HepG2 (cell line): Measurements from ENCODE around the gene ISOC2. TPM values are rescaled to one million over a fixed set of nuclear protein-coding genes. Genes with fewer than 3 reads are reported as not detected.
A peak's percentile ranks its signal among the peaks of the same experiment; 100 is the strongest.

Experiments
- ATF2 ChIP-seq: sonication (generic); formaldehyde crosslinking; IDR thresholded peaks from 2 replicates; pipeline ENCODE4 v1.4.0; 2020; ENCODE audit warnings: missing genetic modification reagents
- GATAD2A ChIP-seq: IDR thresholded peaks from 2 replicates; pipeline ENCODE4 v1.6.1; 2016
- HBP1 ChIP-seq: IDR thresholded peaks from 2 replicates; pipeline ENCODE4 v1.6.1; 2016; ENCODE audit warnings: low read depth, control low read depth
- HNRNPL ChIP-seq: fragments of 200-400 bp; formaldehyde crosslinking; IDR thresholded peaks from 2 replicates; pipeline ENCODE4 v1.6.1; 2017; ENCODE audit warnings: mild to moderate bottlenecking, low read depth, low read length
- HOXA9 ChIP-seq: sonication (generic); formaldehyde crosslinking; IDR thresholded peaks from 2 replicates; pipeline ENCODE4 v1.8.1; 2022; ENCODE audit warnings: missing genetic modification reagents, mild to moderate bottlenecking, moderate library complexity, borderline replicate concordance
- MED13 ChIP-seq: sonication (generic); formaldehyde crosslinking; IDR thresholded peaks from 2 replicates; pipeline ENCODE4 v1.5.0; 2020; ENCODE audit warnings: missing genetic modification reagents
- MEIS1 ChIP-seq: sonication (generic); formaldehyde crosslinking; IDR thresholded peaks from 2 replicates; pipeline ENCODE4 v1.9.0; 2021; ENCODE audit warnings: mild to moderate bottlenecking, missing genetic modification reagents, moderate library complexity, borderline replicate concordance
- NCOR1 ChIP-seq: fragments of 200-600 bp; sonication (generic); IDR thresholded peaks from 2 replicates; pipeline ENCODE4 v1.7.0; 2017; ENCODE audit warnings: antibody characterized with exemption, low read length, borderline replicate concordance
- NR1H2 ChIP-seq: sonication (generic); formaldehyde crosslinking; IDR thresholded peaks from 2 replicates; pipeline ENCODE4 v1.8.1; 2022; ENCODE audit warnings: low read depth, missing genetic modification reagents, borderline replicate concordance
- NRL ChIP-seq: sonication (generic); formaldehyde crosslinking; IDR thresholded peaks from 2 replicates; pipeline ENCODE4 v1.5.0; 2020; ENCODE audit warnings: missing genetic modification reagents, mild to moderate bottlenecking, moderate library complexity, borderline replicate concordance
- PCBP1 ChIP-seq: fragments of 200-400 bp; formaldehyde crosslinking; IDR thresholded peaks from 2 replicates; pipeline ENCODE4 v1.6.1; 2017; ENCODE audit warnings: mild to moderate bottlenecking, low read depth, low read length, borderline replicate concordance
- RAD51 ChIP-seq: fragments of 450-650 bp; IDR thresholded peaks from 2 replicates; pipeline ENCODE4 v1.6.1; 2016; ENCODE audit warnings: borderline replicate concordance
- RXRB ChIP-seq: IDR thresholded peaks from 2 replicates; pipeline ENCODE4 v1.6.1; 2016; ENCODE audit warnings: borderline replicate concordance, missing genetic modification reagents, missing compliant biosample characterization
- SPEN ChIP-seq: sonication (generic); formaldehyde crosslinking; IDR thresholded peaks from 2 replicates; pipeline ENCODE4 v1.5.1; 2020; ENCODE audit warnings: low read depth, mild to moderate bottlenecking, missing genetic modification reagents
- ZNF839 ChIP-seq: sonication (generic); formaldehyde crosslinking; IDR thresholded peaks from 2 replicates; pipeline ENCODE4 v1.4.0; 2020; ENCODE audit warnings: missing genetic modification reagents, mild to moderate bottlenecking, borderline replicate concordance
- polyA plus RNA-seq, 8 experiments: library from polyadenylated mRNA; depleted of rRNA in 3 of 8; stranded (reverse) in 7 of 8; unstranded in 1 of 8; fragments of >200 nt; fragmentation: Illumina TruSeq in 4 of 8; extraction: Trizol in 4 of 8; gene quantifications; 2 replicates each; pipeline versions ENCODE4 v1.2.1 to v1.2.3, GENCODE V29; 2011 to 2016; ENCODE audit warnings: low read depth in 4 of 8, missing spikeins in 1 of 8, mixed read lengths in 1 of 8; ENCODE audit not compliant: insufficient read depth in 1 of 8
- total RNA-seq, 5 experiments: library from RNA; depleted of rRNA; stranded (reverse); fragments of >200 nt; fragmentation: Illumina TruSeq; extraction: Trizol; gene quantifications; 2 replicates each; pipeline ENCODE4 v1.2.3, GENCODE V29; 2016; ENCODE audit warnings: low read depth in 1 of 5
- TF ChIP-seq, protein P1 (sequence below): sonication (generic); formaldehyde crosslinking; IDR thresholded peaks from 2 replicates; pipeline ENCODE4 v1.8.1; 2022; ENCODE audit warnings: low read depth, mild to moderate bottlenecking, missing genetic modification reagents
- TF ChIP-seq, protein P2 (sequence below): IDR thresholded peaks from 2 replicates; pipeline ENCODE4 v1.4.0; 2020; ENCODE audit warnings: mild to moderate bottlenecking, missing genetic modification reagents

The ISOC2 gene
- total and polyA plus RNA-seq, 2 of the 13 experiments (the other 11 are each of a cell fraction or from before 2014, with no cell fraction given) = 76.8 to 105 TPM

GRCh38 chr19:55484593-55485438 lies 23.4 kb upstream of the ISOC2 start, which contains the start of gene NAT14 (continued):
- no peak for TF ChIP-seq ZNF839 (CRISPR knock-in tag)
- TF ChIP-seq, protein P1, sequence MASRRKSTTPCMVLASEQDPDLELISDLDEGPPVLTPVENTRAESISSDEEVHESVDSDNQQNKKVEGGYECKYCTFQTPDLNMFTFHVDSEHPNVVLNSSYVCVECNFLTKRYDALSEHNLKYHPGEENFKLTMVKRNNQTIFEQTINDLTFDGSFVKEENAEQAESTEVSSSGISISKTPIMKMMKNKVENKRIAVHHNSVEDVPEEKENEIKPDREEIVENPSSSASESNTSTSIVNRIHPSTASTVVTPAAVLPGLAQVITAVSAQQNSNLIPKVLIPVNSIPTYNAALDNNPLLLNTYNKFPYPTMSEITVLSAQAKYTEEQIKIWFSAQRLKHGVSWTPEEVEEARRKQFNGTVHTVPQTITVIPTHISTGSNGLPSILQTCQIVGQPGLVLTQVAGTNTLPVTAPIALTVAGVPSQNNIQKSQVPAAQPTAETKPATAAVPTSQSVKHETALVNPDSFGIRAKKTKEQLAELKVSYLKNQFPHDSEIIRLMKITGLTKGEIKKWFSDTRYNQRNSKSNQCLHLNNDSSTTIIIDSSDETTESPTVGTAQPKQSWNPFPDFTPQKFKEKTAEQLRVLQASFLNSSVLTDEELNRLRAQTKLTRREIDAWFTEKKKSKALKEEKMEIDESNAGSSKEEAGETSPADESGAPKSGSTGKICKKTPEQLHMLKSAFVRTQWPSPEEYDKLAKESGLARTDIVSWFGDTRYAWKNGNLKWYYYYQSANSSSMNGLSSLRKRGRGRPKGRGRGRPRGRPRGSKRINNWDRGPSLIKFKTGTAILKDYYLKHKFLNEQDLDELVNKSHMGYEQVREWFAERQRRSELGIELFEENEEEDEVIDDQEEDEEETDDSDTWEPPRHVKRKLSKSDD (CRISPR knock-in tag) = no peak
- no peak for TF ChIP-seq SPEN
- no peak for TF ChIP-seq NR1H2 (CRISPR knock-in tag)
- TF ChIP-seq NCOR1 = no peak
- no peak for TF ChIP-seq HOXA9 (CRISPR knock-in tag)
- TF ChIP-seq MEIS1 (CRISPR knock-in tag) = 0 out of 2 replicates have a peak, but pooled peaks have one; percentile 35
- no peak for TF ChIP-seq RXRB (CRISPR knock-in tag)
- TF ChIP-seq, protein P2, sequence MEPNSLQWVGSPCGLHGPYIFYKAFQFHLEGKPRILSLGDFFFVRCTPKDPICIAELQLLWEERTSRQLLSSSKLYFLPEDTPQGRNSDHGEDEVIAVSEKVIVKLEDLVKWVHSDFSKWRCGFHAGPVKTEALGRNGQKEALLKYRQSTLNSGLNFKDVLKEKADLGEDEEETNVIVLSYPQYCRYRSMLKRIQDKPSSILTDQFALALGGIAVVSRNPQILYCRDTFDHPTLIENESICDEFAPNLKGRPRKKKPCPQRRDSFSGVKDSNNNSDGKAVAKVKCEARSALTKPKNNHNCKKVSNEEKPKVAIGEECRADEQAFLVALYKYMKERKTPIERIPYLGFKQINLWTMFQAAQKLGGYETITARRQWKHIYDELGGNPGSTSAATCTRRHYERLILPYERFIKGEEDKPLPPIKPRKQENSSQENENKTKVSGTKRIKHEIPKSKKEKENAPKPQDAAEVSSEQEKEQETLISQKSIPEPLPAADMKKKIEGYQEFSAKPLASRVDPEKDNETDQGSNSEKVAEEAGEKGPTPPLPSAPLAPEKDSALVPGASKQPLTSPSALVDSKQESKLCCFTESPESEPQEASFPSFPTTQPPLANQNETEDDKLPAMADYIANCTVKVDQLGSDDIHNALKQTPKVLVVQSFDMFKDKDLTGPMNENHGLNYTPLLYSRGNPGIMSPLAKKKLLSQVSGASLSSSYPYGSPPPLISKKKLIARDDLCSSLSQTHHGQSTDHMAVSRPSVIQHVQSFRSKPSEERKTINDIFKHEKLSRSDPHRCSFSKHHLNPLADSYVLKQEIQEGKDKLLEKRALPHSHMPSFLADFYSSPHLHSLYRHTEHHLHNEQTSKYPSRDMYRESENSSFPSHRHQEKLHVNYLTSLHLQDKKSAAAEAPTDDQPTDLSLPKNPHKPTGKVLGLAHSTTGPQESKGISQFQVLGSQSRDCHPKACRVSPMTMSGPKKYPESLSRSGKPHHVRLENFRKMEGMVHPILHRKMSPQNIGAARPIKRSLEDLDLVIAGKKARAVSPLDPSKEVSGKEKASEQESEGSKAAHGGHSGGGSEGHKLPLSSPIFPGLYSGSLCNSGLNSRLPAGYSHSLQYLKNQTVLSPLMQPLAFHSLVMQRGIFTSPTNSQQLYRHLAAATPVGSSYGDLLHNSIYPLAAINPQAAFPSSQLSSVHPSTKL (CRISPR knock-in tag) = no peak; the same call in 1 of the 2 replicates
- no peak for TF ChIP-seq HBP1 (CRISPR knock-in tag)
- peak; percentile 34; the same call in 1 of the 2 replicates for TF ChIP-seq MED13
- no peak for TF ChIP-seq RAD51
- no peak for TF ChIP-seq NRL (CRISPR knock-in tag)
- TF ChIP-seq PCBP1 = no peak
- no peak; the same call in 1 of the 2 replicates for TF ChIP-seq ATF2
- TF ChIP-seq HNRNPL = no peak
- TF ChIP-seq GATAD2A (CRISPR knock-in tag) = no peak
